HEK293 (cell line): ENCODE measurements around the gene RPL11.

Experiments
- CTCF ChIA-PET: fragments of 350-600 bp; formaldehyde crosslinking; extraction: SDS; loops from one replicate; lab custom pipeline; 2021; ENCODE audit warnings: antibody characterized with exemption; lab: Yijun Ruan, JAX
- POLR2A ChIA-PET: fragments of 300-600 bp; formaldehyde crosslinking; extraction: SDS; loops from one replicate; lab custom pipeline; 2020; ENCODE audit warnings: antibody characterized with exemption, inconsistent platforms; lab: Yijun Ruan, JAX
- H3K27ac ChIP-seq: fragments of 200-500 bp; sonication (Bioruptor generic); 2 replicates; pipeline ENCODE4 v1.5.1; 2014; ENCODE audit warnings: low read depth, low read length, control low read depth, inconsistent platforms; ENCODE audit errors: extremely low read depth
- H3K36me3 ChIP-seq, 2 experiments: fragments of 200-500 bp in 1 of 2; sonication (Bioruptor generic) in 1 of 2; 1 replicate in 1 of 2; 2 replicates in 1 of 2; pipeline ENCODE4 v1.5.1; 2014 to 2017; ENCODE audit warnings: inconsistent platforms in 2 of 2, low read length in 2 of 2; ENCODE audit not compliant: control insufficient read depth in 2 of 2, insufficient read depth in 1 of 2
- H3K4me1 ChIP-seq: fragments of 200-500 bp; sonication (Bioruptor generic); 2 replicates; pipeline ENCODE4 v1.5.1; 2014; ENCODE audit warnings: mild to moderate bottlenecking, low read length, inconsistent platforms; ENCODE audit not compliant: control insufficient read depth, insufficient read depth
- H3K4me3 ChIP-seq: 2 replicates; pipeline ENCODE4 v1.5.1; 2011; ENCODE audit warnings: low read depth, mild to moderate bottlenecking, control low read depth, low read length, moderate library complexity
- H3K9me3 ChIP-seq: fragments of 200-500 bp; sonication (Bioruptor generic); 2 replicates; pipeline ENCODE4 v1.5.1; 2014; ENCODE audit warnings: low read depth, low read length, inconsistent platforms; ENCODE audit not compliant: control insufficient read depth, insufficient read depth
- EGR2 ChIP-seq: fragments of 450-650 bp; formaldehyde crosslinking; IDR thresholded peaks from 2 replicates; pipeline ENCODE4 v1.5.1; 2016; ENCODE audit warnings: low read depth, missing biosample characterization, missing genetic modification characterization
- ELK4 ChIP-seq: IDR thresholded peaks from 2 replicates; pipeline ENCODE4 v1.6.1; 2011; ENCODE audit warnings: mild to moderate bottlenecking, low read depth, low read length, borderline replicate concordance
- FEZF1 ChIP-seq: fragments of 450-650 bp; formaldehyde crosslinking; IDR thresholded peaks from 2 replicates; pipeline ENCODE4 v1.5.1; 2016; ENCODE audit warnings: missing biosample characterization, missing genetic modification characterization
- KLF7 ChIP-seq: fragments of 450-650 bp; formaldehyde crosslinking; IDR thresholded peaks from 2 replicates; pipeline ENCODE4 v1.5.1; 2016; ENCODE audit warnings: missing biosample characterization, missing genetic modification characterization, borderline replicate concordance
- PRDM4 ChIP-seq: fragments of 450-650 bp; formaldehyde crosslinking; IDR thresholded peaks from 2 replicates; pipeline ENCODE4 v1.5.1; 2017; ENCODE audit warnings: missing biosample characterization, missing genetic modification characterization
- SETDB1 ChIP-seq: IDR thresholded peaks from one replicate; pipeline ENCODE4 v1.6.1; 2017; ENCODE audit warnings: mild to moderate bottlenecking, low read length, moderate library complexity, mixed read lengths; ENCODE audit not compliant: insufficient read length
- TRIM28 ChIP-seq: IDR thresholded peaks from 2 replicates; pipeline ENCODE4 v1.6.1; 2011; ENCODE audit warnings: low read length, control low read depth, borderline replicate concordance
- ZBTB44 ChIP-seq: fragments of 450-650 bp; IDR thresholded peaks from 2 replicates; pipeline ENCODE4 v1.5.1; 2018; ENCODE audit warnings: missing biosample characterization, mild to moderate bottlenecking, missing genetic modification characterization
- ZBTB49 ChIP-seq: fragments of 450-650 bp; formaldehyde crosslinking; IDR thresholded peaks from 2 replicates; pipeline ENCODE4 v1.5.1; 2016; ENCODE audit warnings: missing biosample characterization, missing genetic modification characterization, low read depth
- ZBTB8A ChIP-seq: fragments of 450-650 bp; formaldehyde crosslinking; IDR thresholded peaks from 2 replicates; pipeline ENCODE4 v1.5.1; 2016; ENCODE audit warnings: missing biosample characterization, missing genetic modification characterization
- ZNF121 ChIP-seq: fragments of 450-650 bp; formaldehyde crosslinking; IDR thresholded peaks from 2 replicates; pipeline ENCODE4 v1.5.1; 2016; ENCODE audit warnings: missing biosample characterization, missing genetic modification characterization
- ZNF155 ChIP-seq: fragments of 450-650 bp; formaldehyde crosslinking; IDR thresholded peaks from 2 replicates; pipeline ENCODE4 v1.5.1; 2016; ENCODE audit warnings: missing biosample characterization, missing genetic modification characterization
- ZNF19 ChIP-seq: fragments of 450-650 bp; formaldehyde crosslinking; IDR thresholded peaks from 2 replicates; pipeline ENCODE4; 2016; ENCODE audit warnings: missing biosample characterization, missing genetic modification characterization, low read depth
- ZNF394 ChIP-seq: fragments of 450-650 bp; formaldehyde crosslinking; IDR thresholded peaks from 2 replicates; pipeline ENCODE4 v1.5.1; 2016; ENCODE audit warnings: missing biosample characterization, missing genetic modification characterization, mild to moderate bottlenecking, moderate library complexity, borderline replicate concordance
- ZNF426 ChIP-seq: fragments of 450-650 bp; formaldehyde crosslinking; IDR thresholded peaks from 2 replicates; pipeline ENCODE4 v1.5.1; 2017; ENCODE audit warnings: missing biosample characterization, missing genetic modification characterization, mild to moderate bottlenecking, inconsistent platforms, moderate library complexity
- ZNF510 ChIP-seq: fragments of 450-650 bp; formaldehyde crosslinking; IDR thresholded peaks from 2 replicates; pipeline ENCODE4 v1.5.1; 2018; ENCODE audit warnings: mild to moderate bottlenecking, missing genetic modification characterization, missing biosample characterization; ENCODE audit not compliant: insufficient replicate concordance
- ZNF580 ChIP-seq: fragments of 450-650 bp; formaldehyde crosslinking; IDR thresholded peaks from 2 replicates; pipeline ENCODE4 v1.5.1; 2016; ENCODE audit warnings: missing biosample characterization, missing genetic modification characterization
- ZNF623 ChIP-seq: fragments of 450-650 bp; formaldehyde crosslinking; IDR thresholded peaks from 2 replicates; pipeline ENCODE4 v1.5.1; 2016; ENCODE audit warnings: missing biosample characterization, missing genetic modification characterization
- ZNF837 ChIP-seq: fragments of 450-650 bp; formaldehyde crosslinking; IDR thresholded peaks from 2 replicates; pipeline ENCODE4 v1.5.1; 2016; ENCODE audit warnings: missing biosample characterization, missing genetic modification characterization

RPL11 gene

GRCh38 chr1:23696335-23696989 lies 4.9 kb downstream of the RPL11 start:
- TF ChIP-seq EGR2 (tag by site-specific recombination), result no peak
- TF ChIP-seq ZNF19 (tag by site-specific recombination), result no peak
- peak; percentile 88 for TF ChIP-seq ZNF394 (tag by site-specific recombination)
- no peak for TF ChIP-seq SETDB1
- TF ChIP-seq KLF7 (tag by site-specific recombination), result no peak
- no peak for TF ChIP-seq ZNF580 (tag by site-specific recombination)
- TF ChIP-seq PRDM4 (tag by site-specific recombination), result no peak
- TF ChIP-seq, all 188 proteins: peak for 1
- Histone ChIP-seq H3K27ac (no peak overlapping the region), H3K4me1 (no peaks in the 10 kb centered on the region), H3K4me3 (no peak overlapping the region), H3K9me3 (no peaks in the 10 kb centered on the region), H3K36me3 (peaks cover 46 to 95% of the 10 kb centered on the region in 2 experiments)
- CTCF ChIA-PET, result no interaction called here
- POLR2A ChIA-PET, result interaction anchor here (0.6 to 0.7 kb wide), 3 partner anchors 112 to 291 kb away, joined by 3 to 8 read pairs (median 3); no protein-coding TSS in a partner anchor

- Histone ChIP-seq H3K9me3 (no peaks in the 10 kb centered on the region), H3K4me1 (no peaks in the 10 kb centered on the region), H3K4me3 (no peak overlapping the region), H3K27ac (no peak overlapping the region), H3K36me3 (peaks cover 56 to 99% of the 10 kb centered on the region in 2 experiments)
- POLR2A ChIA-PET, result interaction anchor here (0.6 to 1.0 kb wide), 2 partner anchors 57 to 71 kb away, joined by 3 to 8 read pairs; no protein-coding TSS in a partner anchor
- no peak for TF ChIP-seq ELK4
- TF ChIP-seq ZBTB44 (tag by site-specific recombination), result no peak
- no peak for TF ChIP-seq ZBTB8A (tag by site-specific recombination)
- no peak for TF ChIP-seq ZNF426
- TF ChIP-seq TRIM28, result no peak
- TF ChIP-seq ZNF510 (tag by site-specific recombination), result no peak
- TF ChIP-seq FEZF1, result no peak
- no peak for TF ChIP-seq ZNF155 (tag by site-specific recombination)
- TF ChIP-seq ZNF121 (tag by site-specific recombination), result no peak
- no peak for TF ChIP-seq ZNF837 (tag by site-specific recombination)
- TF ChIP-seq ZBTB49 (tag by site-specific recombination), result no peak
- TF ChIP-seq ZNF623 (tag by site-specific recombination), result no peak
- CTCF ChIA-PET, result interaction anchor here (0.6 to 1.4 kb wide), 6 partner anchors 15 to 201 kb away, joined by 3 to 5 read pairs (median 3); no protein-coding TSS in a partner anchor
These were observed 6.9 kb downstream of the RPL11 start for GRCh38 chr1:23698466-23698865.
